Gastrocnemius medialis (tissue), 4 donors: ENCODE data around the gene PRSS23.

Experiments used
- CTCF ChIP-seq, 5 experiments: fragments of 450-650 bp in 3 of 5; fragments of 200-600 bp in 2 of 5; sonication (generic) in 2 of 5; IDR thresholded peaks in 4 of 5; conservative IDR thresholded peaks in 1 of 5; 1 replicate in 4 of 5; 2 replicates in 1 of 5; pipeline ENCODE4 v1.5.1; 2016 to 2019; ENCODE audit warnings: antibody characterized with exemption in 5 of 5, mild to moderate bottlenecking in 3 of 5, moderate library complexity in 3 of 5
- POLR2A ChIP-seq, 2 donors: fragments of 450-650 bp; IDR thresholded peaks; one replicate each; pipeline ENCODE4 v1.6.1; 2017; ENCODE audit warnings: antibody characterized with exemption in 2 of 2, mild to moderate bottlenecking in 2 of 2, moderate library complexity in 2 of 2

- TF ChIP-seq CTCF (IDR thresholded peaks at IDR 0.05 in 4 of 5, conservative IDR thresholded peaks at IDR 0.05 in 1 of 5): no peak
- TF ChIP-seq POLR2A (IDR thresholded peaks at IDR 0.05): no peak
Observed at GRCh38 chr11:86807360-86807759, 7.0 kb downstream of the PRSS23 start.
